WTC11 (cell line): ENCODE results near the gene KIRREL3.

ENCODE experiments used
- AFF4 ChIP-seq: sonication (generic); formaldehyde crosslinking; IDR thresholded peaks from 2 replicates; pipeline ENCODE4 v1.8.1; 2023; ENCODE audit warnings: mild to moderate bottlenecking, missing genetic modification reagents, borderline replicate concordance
- CBFB ChIP-seq: sonication (generic); formaldehyde crosslinking; IDR thresholded peaks from 2 replicates; pipeline ENCODE4 v1.8.1; 2022; ENCODE audit warnings: mild to moderate bottlenecking, low read depth, missing genetic modification reagents
- CTCF ChIP-seq: fragments of 200-600 bp; IDR thresholded peaks from 2 replicates; pipeline ENCODE4 v1.8.0; 2022; ENCODE audit warnings: antibody characterized with exemption
- E2F1 ChIP-seq: sonication (generic); formaldehyde crosslinking; IDR thresholded peaks from 2 replicates; pipeline ENCODE4 v1.8.0; 2022; ENCODE audit warnings: mild to moderate bottlenecking, missing genetic modification reagents
- MLX ChIP-seq: sonication (generic); formaldehyde crosslinking; IDR thresholded peaks from 2 replicates; pipeline ENCODE4 v1.8.1; 2023; ENCODE audit warnings: mild to moderate bottlenecking, missing genetic modification reagents, moderate library complexity
- TEAD4 ChIP-seq: sonication (generic); formaldehyde crosslinking; IDR thresholded peaks from 2 replicates; pipeline ENCODE4 v1.8.0; 2022; ENCODE audit warnings: mild to moderate bottlenecking, missing genetic modification reagents
- USF1 ChIP-seq: sonication (generic); formaldehyde crosslinking; IDR thresholded peaks from 2 replicates; pipeline ENCODE4 v1.8.0; 2022; ENCODE audit warnings: mild to moderate bottlenecking, missing genetic modification reagents
- ZNF263 ChIP-seq: sonication (generic); formaldehyde crosslinking; IDR thresholded peaks from 2 replicates; pipeline ENCODE4 v1.8.1; 2022; ENCODE audit warnings: low read depth, mild to moderate bottlenecking, moderate library complexity, missing genetic modification reagents

- TF ChIP-seq MLX (CRISPR knock-in tag), result no peak
- TF ChIP-seq AFF4 (CRISPR knock-in tag), result no peak
- no peak for TF ChIP-seq ZNF263
- no peak for TF ChIP-seq CTCF
- TF ChIP-seq USF1, result no peak
- TF ChIP-seq TEAD4 (CRISPR knock-in tag), result no peak
- no peak for TF ChIP-seq E2F1 (CRISPR knock-in tag)
- no peak for TF ChIP-seq CBFB
These were observed 394.1 kb downstream of the KIRREL3 start for GRCh38 chr11:126606484-126606883.
